A673 (cell line): ENCODE measurements around the gene IL1RAPL1. TPM values are rescaled to one million over a fixed set of nuclear protein-coding genes. Genes with fewer than 3 reads are reported as not detected.

Experiments
- BruUV-seq: library from RNA; stranded (reverse); fragments of 400-500 nt; replicated peaks from 2 replicates; lab custom pipeline; 2021; lab: Mats Ljungman, UMichigan
- CTCF ChIA-PET: fragments of 300-600 bp; sonication (Branson Sonifier 250); formaldehyde crosslinking; loops from one replicate; lab custom pipeline; 2022; ENCODE audit warnings: antibody characterized with exemption; lab: Charles Lee
- POLR2A ChIA-PET: fragments of 300-600 bp; sonication (Branson Sonifier 250); formaldehyde crosslinking; loops from one replicate; lab custom pipeline; 2022; ENCODE audit warnings: antibody characterized with exemption; ENCODE audit not compliant: low non-redundant PET; lab: Charles Lee
- DNase-seq: peaks from one replicate; pipeline ENCODE4 v3.0.0-alpha.2; 2015; ENCODE audit warnings: low spot score
- H3K27ac ChIP-seq: fragments of 200-600 bp; sonication (generic); 2 replicates; pipeline ENCODE4 v1.5.1; 2016; ENCODE audit warnings: mixed run types, low read depth, mild to moderate bottlenecking, mixed read lengths, antibody characterized with exemption, low read length; ENCODE audit not compliant: poor library complexity, severe bottlenecking
- H3K27me3 ChIP-seq: fragments of 200-600 bp; sonication (generic); replicated peaks from 2 replicates; pipeline ENCODE4 v1.6.1; 2017; ENCODE audit warnings: mixed run types, low read depth, mild to moderate bottlenecking, mixed read lengths, antibody characterized with exemption, low read length; ENCODE audit not compliant: insufficient read depth, poor library complexity
- H3K36me3 ChIP-seq: fragments of 200-600 bp; sonication (generic); 2 replicates; pipeline ENCODE4 v1.6.1; 2016; ENCODE audit warnings: mixed run types, mild to moderate bottlenecking, mixed read lengths, antibody characterized with exemption, low read length; ENCODE audit not compliant: insufficient read depth, poor library complexity, severe bottlenecking
- H3K4me1 ChIP-seq: fragments of 200-600 bp; sonication (generic); 2 replicates; pipeline ENCODE4 v1.6.1; 2017; ENCODE audit warnings: mixed run types, mild to moderate bottlenecking, mixed read lengths, antibody characterized with exemption, low read length; ENCODE audit not compliant: insufficient read depth, poor library complexity, severe bottlenecking
- H3K4me3 ChIP-seq: fragments of 200-600 bp; sonication (generic); 2 replicates; pipeline ENCODE4 v1.5.1; 2016; ENCODE audit warnings: low read depth, mixed run types, mild to moderate bottlenecking, mixed read lengths, low read length; ENCODE audit not compliant: poor library complexity, severe bottlenecking
- H3K9me3 ChIP-seq: fragments of 200-600 bp; sonication (generic); 2 replicates; pipeline ENCODE4 v1.6.1; 2016; ENCODE audit warnings: mixed run types, low read depth, mild to moderate bottlenecking, mixed read lengths, antibody characterized with exemption, low read length; ENCODE audit not compliant: poor library complexity, severe bottlenecking
- CTCF ChIP-seq: fragments of 300-800, 200-600 bp; sonication (generic); conservative IDR thresholded peaks from 2 replicates; pipeline ENCODE4 v1.5.1; 2017; ENCODE audit warnings: low read depth, mild to moderate bottlenecking, antibody characterized with exemption, low read length, moderate library complexity, mixed read lengths
- EZH2 ChIP-seq: fragments of 200-600 bp; sonication (generic); IDR thresholded peaks from 2 replicates; pipeline ENCODE4 v1.6.1; 2017; ENCODE audit warnings: borderline replicate concordance, low read depth, mild to moderate bottlenecking, mixed read lengths, antibody characterized with exemption, low read length; ENCODE audit not compliant: poor library complexity, severe bottlenecking
- intact Hi-C: fragments of 100-400 bp; cut with micrococcal nuclease; formaldehyde crosslinking; loops from one replicate; pipeline ENCODE4 v1.10.0; 2022; ENCODE audit not compliant: unreplicated experiment
- total RNA-seq: library from RNA; stranded (reverse); gene quantifications from 2 replicates; pipeline ENCODE4 v1.2.3, GENCODE V29; 2021

IL1RAPL1 gene
- total RNA-seq, 1 experiment from 2014 or later = 0.21 TPM

GRCh38 chrX:29528281-29528680 lies 941.0 kb downstream of the IL1RAPL1 start:
- no TSS peak for BruUV-seq

DNA sequence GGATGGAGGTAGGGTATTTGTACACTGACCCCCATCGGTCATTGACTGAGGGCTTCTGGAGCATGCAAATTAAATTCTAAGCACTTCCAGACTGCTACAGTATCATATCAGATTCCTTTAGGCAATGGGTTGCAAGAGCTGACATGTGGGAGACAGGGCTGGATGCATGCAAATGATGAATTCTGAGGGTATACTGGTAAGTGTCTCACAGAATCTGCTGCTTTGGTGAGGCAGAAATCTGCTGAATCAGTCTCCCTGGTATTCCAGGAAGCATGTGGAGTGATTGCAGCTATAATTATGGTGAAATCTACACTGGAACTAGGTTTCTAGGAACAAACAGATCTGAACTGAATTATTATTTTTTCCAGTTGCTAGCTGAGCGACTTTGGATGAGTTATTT lies 943.3 kb downstream of the IL1RAPL1 start:
- H3K27ac ChIP-seq = no peak overlapping the region
- H3K4me1 ChIP-seq = no peaks in the 10 kb centered on the region
- H3K4me3 ChIP-seq = no peak overlapping the region
- H3K36me3 ChIP-seq = no peaks in the 10 kb centered on the region
- POLR2A ChIA-PET = no interaction called here
- intact Hi-C loops = no loop called here
- H3K27me3 ChIP-seq = no peaks in the 10 kb centered on the region
- no peaks in the 10 kb centered on the region for H3K9me3 ChIP-seq
- no TSS peak for BruUV-seq
- TF ChIP-seq CTCF (no peak), EZH2 (no peak)
- DNase-seq = no peak
- CTCF ChIA-PET = no interaction called here

More at GRCh38 chrX:29528281-29528680, 941.0 kb downstream of the IL1RAPL1 start:
- no peak overlapping the region for H3K27ac ChIP-seq
- CTCF ChIA-PET = no interaction called here
- no peaks in the 10 kb centered on the region for H3K36me3 ChIP-seq
- H3K4me3 ChIP-seq = no peak overlapping the region
- H3K27me3 ChIP-seq = no peaks in the 10 kb centered on the region
- intact Hi-C loops = no loop called here
- DNase-seq = no peak
- POLR2A ChIA-PET = no interaction called here
- H3K9me3 ChIP-seq = no peaks in the 10 kb centered on the region
- no peaks in the 10 kb centered on the region for H3K4me1 ChIP-seq
- no peak for TF ChIP-seq CTCF

GRCh38 chrX:29531336-29531735 lies 944.1 kb downstream of the IL1RAPL1 start:
- CTCF ChIA-PET = no interaction called here
- no peak for DNase-seq
- no TSS peak for BruUV-seq
- Histone ChIP-seq H3K27me3 (no peaks in the 10 kb centered on the region), H3K36me3 (no peaks in the 10 kb centered on the region), H3K27ac (no peak overlapping the region), H3K9me3 (no peaks in the 10 kb centered on the region), H3K4me1 (no peaks in the 10 kb centered on the region), H3K4me3 (no peak overlapping the region)
- POLR2A ChIA-PET = no interaction called here
- intact Hi-C loops = no loop called here
- no peak for TF ChIP-seq CTCF
- no peak for TF ChIP-seq EZH2
